GM23338 (cell line): ENCODE data around the gene CYP11A1. TPM values are rescaled to one million over a fixed set of nuclear protein-coding genes. Genes with fewer than 3 reads are reported as not detected.

ENCODE experiments used
- ATAC-seq: fragments of 200-7000 bp; cut with Tn5 transposase; 3 replicates; pipeline ENCODE4 v1.9.1; 2020
- DNase-seq: peaks from one replicate; pipeline ENCODE4 v3.0.0-alpha.2; 2015; ENCODE audit warnings: low spot score
- H2AFZ ChIP-seq: fragments of 200-600 bp; sonication (generic); 2 replicates; pipeline ENCODE4 v1.8.0; 2016; ENCODE audit warnings: antibody characterized with exemption, mild to moderate bottlenecking, moderate library complexity
- H3F3A ChIP-seq: fragments of 200-600 bp; sonication (generic); replicated peaks from 2 replicates; pipeline ENCODE4 v1.8.0; 2017; ENCODE audit warnings: antibody characterized with exemption, mixed run types, low read depth
- H3K27ac ChIP-seq: fragments of 200-600 bp; sonication (generic); 2 replicates; pipeline ENCODE4 v1.6.1; 2016; ENCODE audit warnings: low read depth
- H3K27me3 ChIP-seq: fragments of 200-600 bp; sonication (generic); 2 replicates; pipeline ENCODE4 v1.8.0; 2016; ENCODE audit warnings: mild to moderate bottlenecking, mixed run types, moderate library complexity; ENCODE audit not compliant: insufficient read depth
- H3K36me3 ChIP-seq: fragments of 200-600 bp; sonication (generic); 2 replicates; pipeline ENCODE4 v1.8.0; 2016; ENCODE audit warnings: mild to moderate bottlenecking; ENCODE audit not compliant: insufficient read depth
- H3K4me1 ChIP-seq: fragments of 200-600 bp; sonication (generic); 2 replicates; pipeline ENCODE4 v1.8.0; 2016; ENCODE audit warnings: mild to moderate bottlenecking, moderate library complexity; ENCODE audit not compliant: insufficient read depth
- H3K4me2 ChIP-seq: fragments of 200-600 bp; sonication (generic); 2 replicates; pipeline ENCODE4 v1.7.1; 2017; ENCODE audit warnings: mixed run types
- H3K4me3 ChIP-seq: fragments of 200-600 bp; sonication (generic); 2 replicates; pipeline ENCODE4 v1.6.1; 2016; ENCODE audit warnings: mixed run types
- H3K79me2 ChIP-seq: fragments of 200-600 bp; sonication (generic); replicated peaks from 2 replicates; pipeline ENCODE4 v1.8.0; 2017; ENCODE audit warnings: mild to moderate bottlenecking; ENCODE audit not compliant: insufficient read depth
- H3K9me2 ChIP-seq: fragments of 200-600 bp; sonication (generic); 2 replicates; pipeline ENCODE4 v1.8.0; 2017; ENCODE audit not compliant: insufficient read depth
- H4K20me1 ChIP-seq: fragments of 200-600 bp; sonication (generic); replicated peaks from 2 replicates; pipeline ENCODE4 v1.8.0; 2017; ENCODE audit warnings: mild to moderate bottlenecking; ENCODE audit not compliant: insufficient read depth
- H3K27ac Mint-ChIP-seq: 2 replicates; pipeline ENCODE4 v1.8.0; 2020; ENCODE audit warnings: inconsistent platforms, mild to moderate bottlenecking, moderate library complexity, mixed read lengths
- H3K27me3 Mint-ChIP-seq: 3 replicates; pipeline ENCODE4 v1.8.0; 2022; ENCODE audit warnings: low read depth, mild to moderate bottlenecking, moderate library complexity, mixed read lengths, inconsistent platforms; ENCODE audit not compliant: insufficient read depth, poor library complexity
- H3K36me3 Mint-ChIP-seq: 3 replicates; pipeline ENCODE4 v1.8.0; 2021; ENCODE audit warnings: low read depth, mild to moderate bottlenecking, inconsistent platforms, moderate library complexity, mixed read lengths
- H3K4me1 Mint-ChIP-seq: 3 replicates; pipeline ENCODE4 v1.8.0; 2020; ENCODE audit warnings: mild to moderate bottlenecking, inconsistent platforms, mixed read lengths
- H3K4me3 Mint-ChIP-seq: 3 replicates; pipeline ENCODE4 v1.8.0; 2021; ENCODE audit warnings: moderate library complexity, mild to moderate bottlenecking, inconsistent platforms, mixed read lengths
- H3K9me3 Mint-ChIP-seq: 3 replicates; pipeline ENCODE4 v1.8.0; 2020; ENCODE audit warnings: moderate library complexity, mild to moderate bottlenecking, inconsistent platforms, mixed read lengths
- CREB1 ChIP-seq: fragments of 250-450 bp; sonication (Bioruptor Pico); IDR thresholded peaks from 2 replicates; pipeline ENCODE4 v1.5.0; 2020; ENCODE audit warnings: low read depth, mild to moderate bottlenecking, moderate library complexity
- EZH2 ChIP-seq: fragments of 200-600 bp; sonication (generic); IDR thresholded peaks from one replicate; pipeline ENCODE4 v1.8.0; 2017; ENCODE audit warnings: antibody characterized with exemption, mild to moderate bottlenecking, low read depth; ENCODE audit not compliant: unreplicated experiment
- EZH2phosphoT487 ChIP-seq: fragments of 200-600 bp; sonication (generic); IDR thresholded peaks from one replicate; pipeline ENCODE4 v1.8.1; 2018; ENCODE audit warnings: antibody characterized with exemption; ENCODE audit not compliant: unreplicated experiment
- NANOG ChIP-seq: IDR thresholded peaks from 2 replicates; pipeline ENCODE4 v1.6.1; 2016; ENCODE audit warnings: antibody characterized with exemption, borderline replicate concordance
- POLR2AphosphoS5 ChIP-seq: IDR thresholded peaks from 2 replicates; pipeline ENCODE4 v1.6.1; 2016; ENCODE audit warnings: antibody characterized with exemption, low read depth
- ZNF114 ChIP-seq: fragments of 250-450 bp; sonication (Bioruptor Pico); IDR thresholded peaks from 2 replicates; pipeline ENCODE4 v1.5.0; 2020; ENCODE audit warnings: mild to moderate bottlenecking, moderate library complexity
- ZNF331 ChIP-seq: fragments of 250-450 bp; sonication (Bioruptor Pico); IDR thresholded peaks from 2 replicates; pipeline ENCODE4 v1.5.0; 2020; ENCODE audit warnings: low read depth, mild to moderate bottlenecking, moderate library complexity
- polyA plus RNA-seq: library from polyadenylated mRNA; unstranded; fragments of >200 nt; fragmentation: Nextera tagmentation; extraction: Ambion mirVana; gene quantifications from 2 replicates; pipeline ENCODE4 v1.2.1, GENCODE V29; 2016
- total RNA-seq: library from RNA; depleted of rRNA; stranded (reverse); fragments of >200 nt; shearing (Covaris generic); gene quantifications from 2 replicates; pipeline ENCODE4 v1.2.3, GENCODE V29; 2014
- TF ChIP-seq, protein P1 (sequence below): IDR thresholded peaks from one replicate; pipeline ENCODE4 v1.6.1; 2018; ENCODE audit warnings: antibody characterized with exemption; ENCODE audit not compliant: unreplicated experiment
- TF ChIP-seq, protein P2 (sequence below), 2 experiments: fragments of 200-600 bp in 1 of 2; sonication (generic) in 1 of 2; conservative IDR thresholded peaks; 2 replicates each; pipeline versions ENCODE4 v1.5.1 to v1.6.1; 2016 to 2017; ENCODE audit warnings: antibody characterized with exemption in 2 of 2, low read depth in 2 of 2, mild to moderate bottlenecking in 2 of 2, moderate library complexity in 1 of 2
- TF ChIP-seq, protein P3 (sequence below): fragments of 250-450 bp; sonication (Bioruptor Pico); IDR thresholded peaks from 2 replicates; pipeline ENCODE4 v1.5.0; 2020; ENCODE audit warnings: mild to moderate bottlenecking, moderate library complexity

CYP11A1 gene
- total and polyA plus RNA-seq, 2 experiments from 2014 or later = 1.2 to 1.7 TPM

DNA sequence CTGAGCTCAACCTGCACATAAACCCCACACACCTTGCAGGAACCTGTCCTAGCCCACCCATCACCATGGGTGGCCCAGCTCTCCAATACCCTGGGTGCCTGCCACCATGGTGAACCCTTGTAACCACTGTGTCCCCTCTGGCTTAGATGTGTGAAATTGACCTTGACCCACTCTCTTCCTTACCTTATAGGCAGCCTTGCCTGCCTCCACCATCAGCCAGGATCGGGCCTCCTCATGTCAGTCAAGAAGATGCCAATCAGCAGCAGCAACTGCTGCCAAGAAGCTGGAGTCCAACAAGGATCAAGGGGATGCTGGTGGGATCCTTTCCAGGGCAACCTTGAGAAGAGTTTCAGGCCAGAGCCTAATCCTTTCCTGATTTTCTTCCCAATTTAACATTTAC, 8.8 kb upstream of the CYP11A1 start:
- Histone ChIP-seq H3K9me2 (no peaks in the 10 kb centered on the region), H3K4me3 (no peak overlapping the region), H3K27ac (no peak overlapping the region), H3K27me3 (no peaks in the 10 kb centered on the region), H3K36me3 (no peaks in the 10 kb centered on the region), H3K4me1 (peaks cover 12% of the 10 kb centered on the region), H3K79me2 (no peaks in the 10 kb centered on the region), H4K20me1 (no peaks in the 10 kb centered on the region), H3K4me2 (no peak overlapping the region), H2AFZ (no peak overlapping the region), H3F3A (no peaks in the 10 kb centered on the region; the same call in 1 of the 2 replicates)
- Mint-ChIP-seq H3K4me1 (peaks cover 15% of the 10 kb centered on the region), H3K27ac (no peak overlapping the region), H3K27me3 (peaks cover 16% of the 10 kb centered on the region), H3K36me3 (no peaks in the 10 kb centered on the region), H3K4me3 (no peak overlapping the region), H3K9me3 (no peaks in the 10 kb centered on the region)
- TF ChIP-seq EZH2 = no peak
- no peak for TF ChIP-seq NANOG
- TF ChIP-seq POLR2AphosphoS5 = no peak
- TF ChIP-seq, protein P1, sequence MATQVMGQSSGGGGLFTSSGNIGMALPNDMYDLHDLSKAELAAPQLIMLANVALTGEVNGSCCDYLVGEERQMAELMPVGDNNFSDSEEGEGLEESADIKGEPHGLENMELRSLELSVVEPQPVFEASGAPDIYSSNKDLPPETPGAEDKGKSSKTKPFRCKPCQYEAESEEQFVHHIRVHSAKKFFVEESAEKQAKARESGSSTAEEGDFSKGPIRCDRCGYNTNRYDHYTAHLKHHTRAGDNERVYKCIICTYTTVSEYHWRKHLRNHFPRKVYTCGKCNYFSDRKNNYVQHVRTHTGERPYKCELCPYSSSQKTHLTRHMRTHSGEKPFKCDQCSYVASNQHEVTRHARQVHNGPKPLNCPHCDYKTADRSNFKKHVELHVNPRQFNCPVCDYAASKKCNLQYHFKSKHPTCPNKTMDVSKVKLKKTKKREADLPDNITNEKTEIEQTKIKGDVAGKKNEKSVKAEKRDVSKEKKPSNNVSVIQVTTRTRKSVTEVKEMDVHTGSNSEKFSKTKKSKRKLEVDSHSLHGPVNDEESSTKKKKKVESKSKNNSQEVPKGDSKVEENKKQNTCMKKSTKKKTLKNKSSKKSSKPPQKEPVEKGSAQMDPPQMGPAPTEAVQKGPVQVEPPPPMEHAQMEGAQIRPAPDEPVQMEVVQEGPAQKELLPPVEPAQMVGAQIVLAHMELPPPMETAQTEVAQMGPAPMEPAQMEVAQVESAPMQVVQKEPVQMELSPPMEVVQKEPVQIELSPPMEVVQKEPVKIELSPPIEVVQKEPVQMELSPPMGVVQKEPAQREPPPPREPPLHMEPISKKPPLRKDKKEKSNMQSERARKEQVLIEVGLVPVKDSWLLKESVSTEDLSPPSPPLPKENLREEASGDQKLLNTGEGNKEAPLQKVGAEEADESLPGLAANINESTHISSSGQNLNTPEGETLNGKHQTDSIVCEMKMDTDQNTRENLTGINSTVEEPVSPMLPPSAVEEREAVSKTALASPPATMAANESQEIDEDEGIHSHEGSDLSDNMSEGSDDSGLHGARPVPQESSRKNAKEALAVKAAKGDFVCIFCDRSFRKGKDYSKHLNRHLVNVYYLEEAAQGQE = no peak
- TF ChIP-seq, protein P2, sequence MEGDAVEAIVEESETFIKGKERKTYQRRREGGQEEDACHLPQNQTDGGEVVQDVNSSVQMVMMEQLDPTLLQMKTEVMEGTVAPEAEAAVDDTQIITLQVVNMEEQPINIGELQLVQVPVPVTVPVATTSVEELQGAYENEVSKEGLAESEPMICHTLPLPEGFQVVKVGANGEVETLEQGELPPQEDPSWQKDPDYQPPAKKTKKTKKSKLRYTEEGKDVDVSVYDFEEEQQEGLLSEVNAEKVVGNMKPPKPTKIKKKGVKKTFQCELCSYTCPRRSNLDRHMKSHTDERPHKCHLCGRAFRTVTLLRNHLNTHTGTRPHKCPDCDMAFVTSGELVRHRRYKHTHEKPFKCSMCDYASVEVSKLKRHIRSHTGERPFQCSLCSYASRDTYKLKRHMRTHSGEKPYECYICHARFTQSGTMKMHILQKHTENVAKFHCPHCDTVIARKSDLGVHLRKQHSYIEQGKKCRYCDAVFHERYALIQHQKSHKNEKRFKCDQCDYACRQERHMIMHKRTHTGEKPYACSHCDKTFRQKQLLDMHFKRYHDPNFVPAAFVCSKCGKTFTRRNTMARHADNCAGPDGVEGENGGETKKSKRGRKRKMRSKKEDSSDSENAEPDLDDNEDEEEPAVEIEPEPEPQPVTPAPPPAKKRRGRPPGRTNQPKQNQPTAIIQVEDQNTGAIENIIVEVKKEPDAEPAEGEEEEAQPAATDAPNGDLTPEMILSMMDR (conservative IDR thresholded peaks at IDR 0.05; ENCODE audit: low read depth in 2 of 2) = no peak
- TF ChIP-seq EZH2phosphoT487 = no peak
- TF ChIP-seq ZNF331 (CRISPR knock-in tag) = no peak
- no peak for TF ChIP-seq ZNF114 (CRISPR knock-in tag)
- TF ChIP-seq, protein P3, sequence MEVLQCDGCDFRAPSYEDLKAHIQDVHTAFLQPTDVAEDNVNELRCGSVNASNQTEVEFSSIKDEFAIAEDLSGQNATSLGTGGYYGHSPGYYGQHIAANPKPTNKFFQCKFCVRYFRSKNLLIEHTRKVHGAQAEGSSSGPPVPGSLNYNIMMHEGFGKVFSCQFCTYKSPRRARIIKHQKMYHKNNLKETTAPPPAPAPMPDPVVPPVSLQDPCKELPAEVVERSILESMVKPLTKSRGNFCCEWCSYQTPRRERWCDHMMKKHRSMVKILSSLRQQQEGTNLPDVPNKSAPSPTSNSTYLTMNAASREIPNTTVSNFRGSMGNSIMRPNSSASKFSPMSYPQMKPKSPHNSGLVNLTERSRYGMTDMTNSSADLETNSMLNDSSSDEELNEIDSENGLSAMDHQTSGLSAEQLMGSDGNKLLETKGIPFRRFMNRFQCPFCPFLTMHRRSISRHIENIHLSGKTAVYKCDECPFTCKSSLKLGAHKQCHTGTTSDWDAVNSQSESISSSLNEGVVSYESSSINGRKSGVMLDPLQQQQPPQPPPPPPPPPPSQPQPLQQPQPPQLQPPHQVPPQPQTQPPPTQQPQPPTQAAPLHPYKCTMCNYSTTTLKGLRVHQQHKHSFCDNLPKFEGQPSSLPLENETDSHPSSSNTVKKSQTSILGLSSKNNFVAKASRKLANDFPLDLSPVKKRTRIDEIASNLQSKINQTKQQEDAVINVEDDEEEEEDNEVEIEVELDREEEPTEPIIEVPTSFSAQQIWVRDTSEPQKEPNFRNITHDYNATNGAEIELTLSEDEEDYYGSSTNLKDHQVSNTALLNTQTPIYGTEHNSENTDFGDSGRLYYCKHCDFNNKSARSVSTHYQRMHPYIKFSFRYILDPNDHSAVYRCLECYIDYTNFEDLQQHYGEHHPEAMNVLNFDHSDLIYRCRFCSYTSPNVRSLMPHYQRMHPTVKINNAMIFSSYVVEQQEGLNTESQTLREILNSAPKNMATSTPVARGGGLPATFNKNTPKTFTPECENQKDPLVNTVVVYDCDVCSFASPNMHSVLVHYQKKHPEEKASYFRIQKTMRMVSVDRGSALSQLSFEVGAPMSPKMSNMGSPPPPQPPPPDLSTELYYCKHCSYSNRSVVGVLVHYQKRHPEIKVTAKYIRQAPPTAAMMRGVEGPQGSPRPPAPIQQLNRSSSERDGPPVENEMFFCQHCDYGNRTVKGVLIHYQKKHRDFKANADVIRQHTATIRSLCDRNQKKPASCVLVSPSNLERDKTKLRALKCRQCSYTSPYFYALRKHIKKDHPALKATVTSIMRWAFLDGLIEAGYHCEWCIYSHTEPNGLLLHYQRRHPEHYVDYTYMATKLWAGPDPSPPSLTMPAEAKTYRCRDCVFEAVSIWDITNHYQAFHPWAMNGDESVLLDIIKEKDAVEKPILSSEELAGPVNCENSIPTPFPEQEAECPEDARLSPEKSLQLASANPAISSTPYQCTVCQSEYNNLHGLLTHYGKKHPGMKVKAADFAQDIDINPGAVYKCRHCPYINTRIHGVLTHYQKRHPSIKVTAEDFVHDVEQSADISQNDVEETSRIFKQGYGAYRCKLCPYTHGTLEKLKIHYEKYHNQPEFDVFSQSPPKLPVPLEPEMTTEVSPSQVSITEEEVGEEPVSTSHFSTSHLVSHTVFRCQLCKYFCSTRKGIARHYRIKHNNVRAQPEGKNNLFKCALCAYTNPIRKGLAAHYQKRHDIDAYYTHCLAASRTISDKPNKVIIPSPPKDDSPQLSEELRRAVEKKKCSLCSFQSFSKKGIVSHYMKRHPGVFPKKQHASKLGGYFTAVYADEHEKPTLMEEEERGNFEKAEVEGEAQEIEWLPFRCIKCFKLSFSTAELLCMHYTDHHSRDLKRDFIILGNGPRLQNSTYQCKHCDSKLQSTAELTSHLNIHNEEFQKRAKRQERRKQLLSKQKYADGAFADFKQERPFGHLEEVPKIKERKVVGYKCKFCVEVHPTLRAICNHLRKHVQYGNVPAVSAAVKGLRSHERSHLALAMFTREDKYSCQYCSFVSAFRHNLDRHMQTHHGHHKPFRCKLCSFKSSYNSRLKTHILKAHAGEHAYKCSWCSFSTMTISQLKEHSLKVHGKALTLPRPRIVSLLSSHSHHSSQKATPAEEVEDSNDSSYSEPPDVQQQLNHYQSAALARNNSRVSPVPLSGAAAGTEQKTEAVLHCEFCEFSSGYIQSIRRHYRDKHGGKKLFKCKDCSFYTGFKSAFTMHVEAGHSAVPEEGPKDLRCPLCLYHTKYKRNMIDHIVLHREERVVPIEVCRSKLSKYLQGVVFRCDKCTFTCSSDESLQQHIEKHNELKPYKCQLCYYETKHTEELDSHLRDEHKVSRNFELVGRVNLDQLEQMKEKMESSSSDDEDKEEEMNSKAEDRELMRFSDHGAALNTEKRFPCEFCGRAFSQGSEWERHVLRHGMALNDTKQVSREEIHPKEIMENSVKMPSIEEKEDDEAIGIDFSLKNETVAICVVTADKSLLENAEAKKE (CRISPR knock-in tag) = no peak
- no peak for TF ChIP-seq CREB1 (CRISPR knock-in tag)
- no peak for ATAC-seq
- no peak for DNase-seq
